Measurements from ENCODE around the gene MAB21L3. TPM values are rescaled to one million over a fixed set of nuclear protein-coding genes. Genes with fewer than 3 reads are reported as not detected.

The MAB21L3 gene
- total RNA-seq, 3 donors from 2014 or later = not detected

DNA sequence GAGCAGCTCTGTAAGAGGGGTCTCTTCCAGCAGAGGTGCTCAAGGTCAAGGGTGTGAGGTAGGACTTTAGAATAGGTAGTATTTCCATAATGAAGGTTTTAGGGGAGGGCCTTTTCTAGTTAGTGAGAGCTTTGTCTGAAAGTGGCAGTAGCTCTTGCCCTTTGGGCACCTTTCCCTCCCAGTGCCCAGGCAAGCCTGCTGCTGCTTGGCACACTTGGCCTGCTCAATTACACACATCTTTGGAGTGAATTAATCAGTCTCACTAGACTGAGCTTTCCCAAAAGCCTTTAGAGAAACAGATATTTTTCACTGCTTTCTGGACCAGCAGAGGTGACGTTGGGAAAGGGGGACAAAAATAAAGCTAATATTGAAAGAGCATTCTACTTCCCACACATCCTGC is 48.0 kb downstream of the MAB21L3 start:
- H3K27me3 Mint-ChIP-seq (ENCODE audit: low read depth) = no peaks in the 10 kb centered on the region
- ATAC-seq (no peak), DNase-seq (no peak)
- no peak overlapping the region for H3K4me3 Mint-ChIP-seq
- H3K4me1 Mint-ChIP-seq (ENCODE audit: low read depth) = no peaks in the 10 kb centered on the region
- H3K36me3 Mint-ChIP-seq (ENCODE audit: insufficient read depth) = no peaks in the 10 kb centered on the region
- peaks cover 12% of the 10 kb centered on the region for H3K9me3 Mint-ChIP-seq

DNA sequence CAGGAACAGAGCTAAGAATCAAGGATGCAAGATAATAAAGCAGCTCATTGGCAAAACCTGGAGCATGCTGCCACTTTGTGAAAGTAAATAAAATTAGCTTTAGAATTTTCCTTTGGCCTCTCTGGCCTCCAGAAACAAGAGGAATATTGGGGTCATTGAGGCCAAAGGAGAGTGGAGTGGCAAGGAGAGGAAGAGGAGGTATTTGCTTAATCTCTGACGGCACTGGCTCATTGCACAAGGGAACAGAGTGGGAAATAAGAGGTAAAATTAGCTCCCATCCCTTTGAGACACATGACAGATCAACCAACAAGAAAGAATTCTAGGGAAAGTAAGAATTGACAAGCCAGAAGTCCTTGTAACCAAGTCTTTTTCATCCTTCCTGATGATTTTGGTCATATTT is 48.4 kb downstream of the MAB21L3 start:
- Mint-ChIP-seq H3K4me3 (no peak overlapping the region), H3K4me1 (ENCODE audit: low read depth) (no peaks in the 10 kb centered on the region), H3K36me3 (ENCODE audit: insufficient read depth) (no peaks in the 10 kb centered on the region), H3K27me3 (ENCODE audit: low read depth) (no peaks in the 10 kb centered on the region), H3K9me3 (peaks cover 12% of the 10 kb centered on the region)
- ATAC-seq (no peak), DNase-seq (no peak)

DNA sequence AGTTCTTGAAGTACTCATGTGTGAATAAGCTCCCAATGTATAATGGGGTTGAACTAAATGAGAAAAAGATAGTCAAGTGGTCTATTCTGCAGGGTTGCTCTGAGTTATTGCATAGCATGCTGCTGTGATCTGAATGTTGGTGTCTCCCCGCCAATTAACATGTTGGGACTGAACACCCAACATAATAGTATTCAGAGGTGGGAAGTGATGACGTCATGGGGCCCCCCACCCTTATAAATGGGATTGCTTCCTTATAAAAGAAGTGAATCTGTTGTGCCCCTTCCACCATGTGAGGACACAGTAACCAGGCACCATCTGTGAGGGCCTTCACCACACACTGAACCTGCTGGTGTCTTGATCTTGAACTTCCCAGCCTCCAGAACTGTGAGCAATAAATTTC is 50.2 kb downstream of the MAB21L3 start:
- no peak for ATAC-seq
- no peaks in the 10 kb centered on the region for H3K4me1 Mint-ChIP-seq (ENCODE audit: low read depth)
- H3K4me3 Mint-ChIP-seq = no peak overlapping the region
- DNase-seq = no peak
- H3K36me3 Mint-ChIP-seq (ENCODE audit: insufficient read depth) = no peaks in the 10 kb centered on the region
- no peaks in the 10 kb centered on the region for H3K27me3 Mint-ChIP-seq (ENCODE audit: low read depth)
- peaks cover 12% of the 10 kb centered on the region for H3K9me3 Mint-ChIP-seq

DNA sequence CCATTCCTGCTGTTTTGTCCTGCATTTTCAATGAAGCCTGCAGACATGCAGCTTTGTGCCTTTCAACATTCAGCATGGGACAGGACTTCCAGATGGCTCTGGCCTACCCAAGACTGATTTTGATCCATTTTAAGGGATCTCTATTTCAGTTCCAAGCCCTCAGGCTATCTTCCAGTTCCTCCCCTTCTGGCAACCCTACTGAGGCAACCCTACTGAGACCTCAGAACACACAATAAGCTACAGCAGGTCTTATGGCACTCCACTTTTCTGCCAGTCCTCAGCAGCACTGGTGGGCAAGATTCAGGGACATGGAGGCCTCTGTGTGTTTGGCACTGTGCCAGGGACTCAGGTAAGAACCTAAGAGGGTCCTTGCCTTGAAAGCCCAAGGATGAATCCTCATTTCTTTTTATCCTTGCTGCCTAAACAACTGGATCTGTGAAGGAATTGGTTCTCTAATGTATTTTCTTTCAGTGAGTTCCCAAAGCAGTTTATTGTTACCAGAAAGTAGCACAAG is 50.7 kb downstream of the MAB21L3 start:
- H3K27me3 Mint-ChIP-seq (ENCODE audit: low read depth) = no peaks in the 10 kb centered on the region
- H3K9me3 Mint-ChIP-seq = peaks cover 10% of the 10 kb centered on the region
- ATAC-seq (no peak), DNase-seq (no peak)
- no peaks in the 10 kb centered on the region for H3K4me1 Mint-ChIP-seq (ENCODE audit: low read depth)
- no peaks in the 10 kb centered on the region for H3K36me3 Mint-ChIP-seq (ENCODE audit: insufficient read depth)
- no peak overlapping the region for H3K4me3 Mint-ChIP-seq

DNA sequence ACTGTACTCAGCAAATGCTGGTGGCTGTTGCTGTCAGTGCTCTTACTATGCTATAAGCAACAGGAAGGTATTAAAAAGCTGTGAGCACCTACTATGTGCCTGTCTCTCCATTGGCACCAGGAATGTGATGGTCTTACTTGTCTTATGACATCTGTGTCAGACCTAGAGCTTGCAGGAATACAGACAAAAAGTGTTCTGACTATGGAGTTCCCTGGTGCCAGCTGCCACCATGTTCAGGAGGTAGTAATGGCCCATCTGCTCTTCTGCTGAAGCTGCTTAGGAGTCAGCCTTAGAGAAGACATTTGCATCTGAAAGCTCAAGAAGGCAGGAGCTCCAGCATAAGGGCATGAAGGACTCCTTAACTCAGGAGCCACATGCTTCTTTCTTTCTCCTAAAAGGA is 52.3 kb downstream of the MAB21L3 start:
- ATAC-seq (no peak), DNase-seq (no peak)
- Mint-ChIP-seq H3K36me3 (ENCODE audit: insufficient read depth) (no peaks in the 10 kb centered on the region), H3K4me3 (no peak overlapping the region), H3K4me1 (ENCODE audit: low read depth) (peaks cover 8% of the 10 kb centered on the region), H3K9me3 (peaks cover 4% of the 10 kb centered on the region), H3K27me3 (ENCODE audit: low read depth) (no peaks in the 10 kb centered on the region)

DNA sequence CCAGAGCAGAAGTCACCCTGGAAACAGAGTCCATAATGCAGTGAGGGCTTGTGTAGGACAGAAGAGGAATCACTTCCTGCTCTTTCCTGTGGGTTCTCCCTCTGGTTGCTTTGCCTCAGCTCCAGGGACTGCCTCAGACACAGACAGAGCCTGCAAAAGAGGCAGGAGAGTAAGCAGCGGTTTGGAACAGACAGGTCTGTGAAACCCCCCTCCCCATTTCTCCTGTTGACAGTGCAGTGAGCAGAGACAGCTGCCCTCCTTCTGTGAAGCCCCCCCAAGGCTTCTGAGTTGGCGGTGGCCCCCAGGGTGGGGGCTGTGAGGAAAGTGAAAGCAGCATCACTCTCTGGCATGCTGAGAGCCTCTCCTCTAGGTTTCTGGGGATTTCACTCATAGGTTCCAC is 53.0 kb downstream of the MAB21L3 start:
- no peaks in the 10 kb centered on the region for H3K27me3 Mint-ChIP-seq (ENCODE audit: low read depth)
- peaks cover 15% of the 10 kb centered on the region for H3K4me1 Mint-ChIP-seq (ENCODE audit: low read depth)
- no peak for ATAC-seq
- H3K9me3 Mint-ChIP-seq = no peaks in the 10 kb centered on the region
- H3K4me3 Mint-ChIP-seq = no peak overlapping the region
- DNase-seq = no peak
- H3K36me3 Mint-ChIP-seq (ENCODE audit: insufficient read depth) = no peaks in the 10 kb centered on the region

DNA sequence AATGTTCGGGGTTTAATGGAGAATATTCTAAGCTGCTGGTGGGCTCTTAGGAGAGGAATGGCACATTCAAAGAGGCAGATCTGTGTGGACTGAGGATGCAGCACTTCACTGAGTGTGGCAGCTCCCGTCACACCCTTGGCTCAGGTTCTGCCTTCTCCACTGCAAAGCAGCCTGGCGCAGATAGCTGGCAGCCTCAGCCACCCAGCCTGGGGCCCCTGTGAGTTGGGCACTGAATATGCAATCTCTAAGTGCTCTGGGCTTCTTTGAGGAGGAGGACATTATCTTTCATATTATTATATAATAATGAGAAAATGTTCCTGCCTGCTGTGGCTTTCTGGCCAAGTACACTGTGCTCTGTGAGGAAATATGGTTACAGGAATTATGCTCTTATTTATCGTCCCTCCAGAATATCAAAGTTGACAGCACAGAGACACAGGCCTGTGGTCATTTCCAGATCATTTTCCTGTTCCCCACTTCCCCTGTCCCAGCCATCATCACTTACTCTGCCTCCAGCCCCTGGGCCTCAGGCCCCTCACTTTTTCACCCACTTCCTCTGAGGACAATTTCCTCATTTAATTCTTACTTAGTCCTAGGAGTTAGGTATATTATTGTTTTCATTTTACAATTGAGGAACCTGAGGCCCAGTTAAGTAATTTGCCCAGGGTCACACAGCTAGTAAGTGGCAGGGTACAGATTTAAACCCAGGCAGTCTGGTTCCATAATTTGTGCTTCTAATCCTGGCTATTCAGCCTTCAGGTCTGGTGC is 53.6 kb downstream of the MAB21L3 start:
- Mint-ChIP-seq H3K9me3 (no peaks in the 10 kb centered on the region), H3K36me3 (ENCODE audit: insufficient read depth) (no peaks in the 10 kb centered on the region), H3K4me1 (ENCODE audit: low read depth) (peaks cover 16% of the 10 kb centered on the region), H3K4me3 (no peak overlapping the region), H3K27me3 (ENCODE audit: low read depth) (no peaks in the 10 kb centered on the region)
- no peak for DNase-seq
- no peak for ATAC-seq

DNA sequence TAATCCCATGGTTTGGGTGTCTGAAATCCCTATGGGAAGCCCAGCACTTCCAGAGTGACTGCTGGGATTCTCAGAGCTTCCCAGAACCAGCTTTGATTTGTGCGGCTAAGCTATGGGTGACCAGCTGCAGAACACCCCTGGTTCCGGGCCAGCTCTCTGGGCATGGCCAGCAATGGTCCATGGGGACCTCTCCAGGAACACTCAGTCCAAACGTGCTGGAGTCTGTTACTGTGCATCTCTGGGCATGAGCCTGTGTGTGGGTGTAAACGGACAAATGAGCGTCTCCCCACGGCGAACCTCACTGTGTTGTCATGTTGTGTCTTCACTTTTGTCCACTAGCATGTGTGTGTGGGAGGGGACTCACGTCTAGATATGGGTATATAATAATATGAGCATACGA is 54.4 kb downstream of the MAB21L3 start:
- no peaks in the 10 kb centered on the region for H3K36me3 Mint-ChIP-seq (ENCODE audit: insufficient read depth)
- ATAC-seq (no peak), DNase-seq (no peak)
- peaks cover 16% of the 10 kb centered on the region for H3K4me1 Mint-ChIP-seq (ENCODE audit: low read depth)
- H3K9me3 Mint-ChIP-seq = no peaks in the 10 kb centered on the region
- no peak overlapping the region for H3K4me3 Mint-ChIP-seq
- H3K27me3 Mint-ChIP-seq (ENCODE audit: low read depth) = no peaks in the 10 kb centered on the region

DNA sequence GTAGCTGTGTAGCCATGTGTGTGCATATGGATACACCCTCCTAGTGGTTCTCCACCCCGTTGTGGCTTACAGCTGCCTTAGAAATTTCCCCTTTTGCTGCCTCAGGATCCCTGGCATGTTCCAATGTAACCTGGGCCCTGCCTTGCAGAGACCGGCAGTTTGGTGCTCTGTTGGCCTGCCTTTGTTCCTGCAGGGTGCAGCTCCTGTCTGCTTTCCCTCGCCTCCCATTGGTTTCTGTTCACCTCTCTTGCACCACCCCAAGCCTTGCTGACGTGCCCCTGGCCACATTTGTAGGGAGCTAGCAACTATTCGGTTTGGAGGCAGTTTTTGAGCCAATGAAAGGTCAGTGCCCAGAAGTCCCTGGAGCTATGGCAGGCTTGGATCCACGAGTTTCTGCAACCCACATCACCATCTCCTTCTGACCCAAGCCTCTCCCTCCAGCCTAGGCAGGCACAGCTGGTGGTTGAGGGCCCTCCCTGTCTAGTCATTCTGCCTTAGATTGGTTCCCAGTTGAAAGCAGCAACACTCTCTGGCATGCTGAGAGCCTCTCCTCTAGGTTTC is 54.9 kb downstream of the MAB21L3 start:
- no peak overlapping the region for H3K4me3 Mint-ChIP-seq
- ATAC-seq = no peak
- no peaks in the 10 kb centered on the region for H3K27me3 Mint-ChIP-seq (ENCODE audit: low read depth)
- peaks cover 16% of the 10 kb centered on the region for H3K4me1 Mint-ChIP-seq (ENCODE audit: low read depth)
- H3K9me3 Mint-ChIP-seq = no peaks in the 10 kb centered on the region
- no peaks in the 10 kb centered on the region for H3K36me3 Mint-ChIP-seq (ENCODE audit: insufficient read depth)
- no peak for DNase-seq

DNA sequence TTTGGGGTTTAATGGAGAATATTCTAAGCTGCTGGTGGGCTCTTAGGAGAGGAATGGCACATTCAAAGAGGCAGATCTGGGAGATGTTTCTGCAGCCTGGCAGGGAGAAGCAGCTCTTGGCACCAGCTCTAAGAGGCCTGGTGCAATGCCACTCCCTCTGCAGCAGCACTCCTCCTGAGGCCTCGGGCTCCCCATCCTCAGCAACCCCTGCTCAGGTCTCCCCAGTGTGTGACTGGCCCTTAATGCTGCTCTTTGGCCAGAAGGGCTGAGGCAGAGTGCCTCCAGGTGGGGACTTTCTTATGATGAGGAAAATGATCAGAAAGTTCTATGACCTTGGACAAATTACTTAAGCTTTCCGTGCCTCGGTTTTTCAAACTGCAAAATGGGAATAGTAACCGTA is 55.5 kb downstream of the MAB21L3 start:
- Mint-ChIP-seq H3K9me3 (no peaks in the 10 kb centered on the region), H3K4me3 (no peak overlapping the region), H3K36me3 (ENCODE audit: insufficient read depth) (no peaks in the 10 kb centered on the region), H3K4me1 (ENCODE audit: low read depth) (peaks cover 16% of the 10 kb centered on the region), H3K27me3 (ENCODE audit: low read depth) (no peaks in the 10 kb centered on the region)
- DNase-seq (no peak), ATAC-seq (no peak)

DNA sequence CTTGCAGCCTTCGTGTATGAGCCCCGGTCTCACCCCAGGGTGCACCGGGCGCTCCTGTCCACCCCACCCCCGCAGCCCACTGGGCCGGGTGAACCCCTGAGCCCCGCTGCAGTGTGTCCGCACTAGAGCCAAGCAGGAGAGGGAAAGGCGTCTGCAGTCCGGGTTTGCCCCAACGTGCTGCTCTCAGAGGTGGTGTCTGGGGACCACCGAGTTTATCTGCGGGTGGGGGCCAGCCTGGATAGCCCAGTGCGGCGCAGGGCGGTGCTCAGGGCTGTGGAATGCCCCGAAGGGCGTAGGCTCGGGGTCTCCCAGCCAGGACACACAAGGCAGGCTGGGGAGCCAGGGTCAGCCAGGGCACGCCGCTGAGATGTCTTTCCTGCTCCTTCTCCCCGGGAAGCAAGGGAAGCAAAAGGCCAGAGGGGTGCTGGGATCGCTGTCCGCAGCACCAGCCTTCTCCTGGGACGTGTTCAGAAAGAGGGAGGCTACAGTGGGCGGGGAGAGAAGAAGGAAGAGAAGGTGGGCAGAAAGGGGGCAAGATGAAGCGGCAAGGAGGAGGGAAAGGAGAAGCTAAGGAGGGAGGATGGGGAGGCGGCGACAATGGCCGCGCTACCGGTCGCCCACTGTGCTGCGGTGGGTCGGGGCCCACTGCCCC is 56.6 kb downstream of the MAB21L3 start:
- peak; percentile 12 to 20 for ATAC-seq

DNA sequence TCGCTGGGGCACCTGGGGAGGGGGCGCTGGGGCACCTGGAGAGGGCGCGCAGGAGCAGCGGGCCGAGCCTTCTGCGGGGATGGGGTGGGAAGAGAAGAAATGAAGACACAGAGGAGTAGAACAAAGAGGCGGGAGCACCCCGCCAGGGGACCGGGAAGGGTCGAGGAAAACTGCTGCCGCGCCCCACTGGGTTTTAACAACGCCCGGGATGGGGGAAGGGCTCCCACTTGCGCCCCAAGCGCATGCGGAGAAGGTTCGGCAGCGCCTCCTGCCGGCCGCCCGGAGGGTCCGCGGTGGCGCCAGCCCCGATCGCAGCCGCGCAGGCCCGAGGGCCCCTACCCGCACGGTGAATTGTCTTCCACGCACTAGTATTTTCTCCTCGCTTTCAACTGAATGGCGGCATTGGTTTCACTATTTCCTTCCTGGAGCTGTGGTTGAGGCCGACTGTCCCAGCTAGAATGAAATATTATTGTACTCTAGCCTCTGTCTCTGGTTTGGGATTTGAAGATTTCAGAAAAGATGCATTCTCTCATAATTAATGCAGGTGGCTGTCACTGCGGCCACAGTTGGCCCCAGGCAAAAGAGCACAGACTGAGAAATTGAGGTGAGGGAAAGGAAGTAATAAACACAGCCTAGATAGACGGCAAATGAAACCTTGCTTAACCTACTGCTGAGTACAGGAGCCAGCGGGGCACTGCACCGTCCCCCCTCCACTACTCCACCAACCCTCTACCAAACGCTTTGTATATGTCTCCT is 57.3 kb downstream of the MAB21L3 start:
- no peaks in the 10 kb centered on the region for H3K27me3 Mint-ChIP-seq (ENCODE audit: low read depth)
- H3K9me3 Mint-ChIP-seq = no peaks in the 10 kb centered on the region
- ATAC-seq (peak; percentile 98), DNase-seq (peak; percentile 83)
- no peaks in the 10 kb centered on the region for H3K36me3 Mint-ChIP-seq (ENCODE audit: insufficient read depth)
- peak overlapping the region; percentile 80 for H3K4me3 Mint-ChIP-seq
- peaks cover 16% of the 10 kb centered on the region for H3K4me1 Mint-ChIP-seq (ENCODE audit: low read depth)

More for the DNA sequence above, 56.6 kb downstream of the MAB21L3 start:
- DNase-seq = no peak
- Mint-ChIP-seq H3K27me3 (ENCODE audit: low read depth) (no peaks in the 10 kb centered on the region), H3K4me1 (ENCODE audit: low read depth) (peaks cover 16% of the 10 kb centered on the region), H3K4me3 (peak overlapping the region; percentile 80), H3K9me3 (no peaks in the 10 kb centered on the region), H3K36me3 (ENCODE audit: insufficient read depth) (no peaks in the 10 kb centered on the region)

DNA sequence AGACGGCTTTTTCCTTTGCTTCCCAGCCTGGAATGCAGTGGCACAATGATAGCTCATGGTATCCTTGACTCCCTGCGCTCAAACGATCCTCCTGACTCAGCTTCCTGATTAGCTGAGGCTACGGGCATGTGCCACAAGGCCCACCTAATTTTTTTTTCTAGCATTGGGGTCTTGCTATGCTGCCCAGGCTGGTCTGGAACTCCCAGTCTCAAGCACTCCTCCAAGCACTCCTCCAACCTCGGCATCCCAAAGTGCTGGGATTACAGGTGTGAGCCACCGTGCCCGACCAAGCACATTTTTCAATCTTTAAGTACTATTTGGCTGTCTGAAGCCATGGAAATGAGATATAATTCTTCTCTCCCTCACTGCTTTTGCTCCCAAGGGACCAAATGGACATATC is 58.7 kb downstream of the MAB21L3 start:
- Mint-ChIP-seq H3K27me3 (ENCODE audit: low read depth) (no peaks in the 10 kb centered on the region), H3K9me3 (no peaks in the 10 kb centered on the region), H3K4me3 (no peak overlapping the region), H3K36me3 (ENCODE audit: insufficient read depth) (no peaks in the 10 kb centered on the region), H3K4me1 (ENCODE audit: low read depth) (peaks cover 16% of the 10 kb centered on the region)
- DNase-seq (no peak), ATAC-seq (no peak)

Measured in activated T-cell treated with anti-CD3 and anti-CD28 coated beads, Interleukin-2, amount 50 U/mL, for 4 hours (primary cell).